AG10803 (cell line): Measurements from ENCODE around the gene ASPHD1.
"Not testable (repeated sequence)": the region's sequence is repeated elsewhere in the genome, so short reads cannot be mapped to it uniquely, and the experiment has no call there.

Source experiments
- DNase-seq: peaks from one replicate; pipeline ENCODE4 v3.0.0; 2010; ENCODE audit warnings: low read depth
- H3K4me3 ChIP-seq: 2 replicates; pipeline ENCODE4 v1.5.1; 2011; ENCODE audit warnings: mild to moderate bottlenecking, low read length, control low read depth
- TF ChIP-seq, protein P1 (sequence below): conservative IDR thresholded peaks from 2 replicates; pipeline ENCODE4 v1.5.1; 2011; ENCODE audit warnings: mild to moderate bottlenecking, low read length, control low read depth, inconsistent platforms

The ASPHD1 gene

DNA sequence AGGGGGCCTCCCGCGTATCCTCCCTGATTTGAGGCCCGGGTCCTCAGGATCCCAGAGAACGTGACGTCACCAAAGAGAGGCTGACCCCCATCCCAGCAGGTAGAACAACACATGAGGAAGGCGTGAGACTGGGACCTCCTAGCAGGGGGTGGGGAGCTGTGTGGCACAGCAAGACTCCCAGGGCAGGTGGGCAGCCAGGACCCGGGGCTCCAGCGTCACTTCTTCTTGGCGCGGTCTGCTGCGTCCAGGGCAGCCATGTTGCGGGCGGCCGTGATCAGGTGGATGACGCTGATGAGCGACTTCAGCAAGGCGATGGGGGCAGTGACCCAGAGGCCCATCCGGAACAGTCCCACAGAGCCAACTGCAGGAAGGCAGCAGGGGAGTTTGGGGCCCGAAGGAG lies 41.3 kb upstream of the ASPHD1 start:
- no peak overlapping the region for H3K4me3 ChIP-seq
- DNase-seq: no peak
- TF ChIP-seq, protein P1, sequence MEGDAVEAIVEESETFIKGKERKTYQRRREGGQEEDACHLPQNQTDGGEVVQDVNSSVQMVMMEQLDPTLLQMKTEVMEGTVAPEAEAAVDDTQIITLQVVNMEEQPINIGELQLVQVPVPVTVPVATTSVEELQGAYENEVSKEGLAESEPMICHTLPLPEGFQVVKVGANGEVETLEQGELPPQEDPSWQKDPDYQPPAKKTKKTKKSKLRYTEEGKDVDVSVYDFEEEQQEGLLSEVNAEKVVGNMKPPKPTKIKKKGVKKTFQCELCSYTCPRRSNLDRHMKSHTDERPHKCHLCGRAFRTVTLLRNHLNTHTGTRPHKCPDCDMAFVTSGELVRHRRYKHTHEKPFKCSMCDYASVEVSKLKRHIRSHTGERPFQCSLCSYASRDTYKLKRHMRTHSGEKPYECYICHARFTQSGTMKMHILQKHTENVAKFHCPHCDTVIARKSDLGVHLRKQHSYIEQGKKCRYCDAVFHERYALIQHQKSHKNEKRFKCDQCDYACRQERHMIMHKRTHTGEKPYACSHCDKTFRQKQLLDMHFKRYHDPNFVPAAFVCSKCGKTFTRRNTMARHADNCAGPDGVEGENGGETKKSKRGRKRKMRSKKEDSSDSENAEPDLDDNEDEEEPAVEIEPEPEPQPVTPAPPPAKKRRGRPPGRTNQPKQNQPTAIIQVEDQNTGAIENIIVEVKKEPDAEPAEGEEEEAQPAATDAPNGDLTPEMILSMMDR: no peak

DNA sequence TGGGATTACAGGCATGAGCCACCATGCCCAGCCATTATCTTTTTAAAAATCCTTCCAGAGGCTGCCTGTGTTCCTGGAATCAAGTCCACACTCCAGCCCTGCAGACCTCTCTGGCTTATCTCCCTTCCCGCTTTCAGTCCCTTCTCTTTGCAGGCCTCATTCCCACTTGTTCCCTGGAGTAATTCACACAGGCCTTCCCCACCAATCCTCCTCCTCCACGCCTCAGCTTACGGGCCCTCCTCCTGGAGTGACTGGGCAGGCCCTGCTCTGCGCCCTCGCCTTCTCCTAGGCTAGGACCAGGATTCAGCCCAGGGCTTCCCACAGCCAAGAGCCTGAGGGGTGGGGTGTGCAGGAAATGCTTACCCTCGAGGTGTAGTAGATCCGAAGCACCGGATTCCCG lies 40.1 kb upstream of the ASPHD1 start:
- TF ChIP-seq, protein P1: no peak
- H3K4me3 ChIP-seq: no peak overlapping the region
- no peak for DNase-seq

DNA sequence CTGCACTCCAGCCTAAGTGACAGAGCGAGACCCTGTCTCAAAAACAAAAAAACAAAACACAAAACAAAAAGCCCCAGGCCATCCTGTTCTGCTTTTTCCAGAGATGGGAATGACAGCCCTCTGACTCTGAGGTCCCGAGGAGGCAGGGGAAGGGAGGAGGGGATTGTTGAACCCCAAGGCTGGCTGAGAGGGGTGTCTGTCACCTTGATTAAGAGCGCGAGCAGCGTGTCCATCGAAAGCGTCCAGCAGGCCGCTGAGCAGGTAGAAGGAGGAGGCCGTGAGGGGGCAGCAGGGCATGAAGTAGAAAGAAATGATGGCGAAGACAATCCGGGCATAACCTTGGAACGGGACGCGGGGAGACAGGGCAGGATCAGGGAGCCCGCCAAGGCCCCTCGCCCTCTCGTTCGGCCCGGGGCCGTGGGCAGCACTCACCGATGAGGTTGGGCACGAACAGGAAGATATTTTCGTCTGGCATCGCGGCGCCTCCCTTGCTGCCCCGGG lies 37.9 kb upstream of the ASPHD1 start:
- H3K4me3 ChIP-seq: peak overlapping the region; percentile 86
- no peak for DNase-seq
- TF ChIP-seq, protein P1: peak; percentile 35

DNA sequence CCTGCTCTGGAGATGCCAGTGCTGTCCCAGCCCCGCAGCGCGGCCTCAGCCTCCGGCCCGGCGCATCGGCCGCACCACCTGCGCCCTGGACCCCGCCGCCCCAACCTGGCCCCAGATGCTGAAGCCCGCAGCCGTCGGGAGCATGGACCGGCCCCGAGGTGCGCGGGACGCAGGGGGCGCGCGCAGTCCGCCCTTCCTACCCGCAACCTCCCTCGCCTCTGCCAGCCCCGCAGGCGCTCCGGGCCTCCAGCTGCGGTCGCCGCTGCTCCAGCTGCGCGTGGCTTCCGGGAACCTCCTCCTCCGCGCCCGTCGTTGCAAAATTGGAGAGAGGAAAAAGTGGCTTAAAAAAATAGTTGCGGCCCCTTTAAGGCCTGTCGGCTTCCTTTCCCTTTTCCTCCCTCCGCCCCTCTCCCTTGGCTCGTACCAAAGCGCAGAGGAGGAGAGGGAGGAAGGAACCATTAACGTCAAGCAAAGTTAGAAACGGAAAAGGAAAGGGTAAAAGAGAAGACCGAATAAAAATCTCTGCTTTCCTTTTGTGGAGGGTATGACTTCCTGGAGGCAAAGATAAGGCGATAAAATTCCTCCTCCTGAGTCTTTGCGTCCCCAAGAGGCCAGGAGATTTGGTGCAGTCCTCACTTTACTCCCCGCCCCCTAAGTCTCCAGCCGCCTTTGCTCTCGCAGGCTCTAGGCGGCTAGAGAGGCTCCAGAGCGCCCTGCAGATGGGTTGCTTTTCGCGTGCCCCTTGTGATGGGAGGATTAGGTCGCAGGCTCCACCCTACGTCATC lies 37.2 kb upstream of the ASPHD1 start, which contains the start of gene CDIPT:
Gene CDIPT (minus strand): TSS at position 343 of the 785 bp plus-strand sequence. CDS start 369 bp downstream, outside the sequence.
- H3K4me3 ChIP-seq: peak within 1 kb of the TSS; percentile 86
- TF ChIP-seq, protein P1: peak; percentile 73
- DNase-seq: peak; percentile 97

DNA sequence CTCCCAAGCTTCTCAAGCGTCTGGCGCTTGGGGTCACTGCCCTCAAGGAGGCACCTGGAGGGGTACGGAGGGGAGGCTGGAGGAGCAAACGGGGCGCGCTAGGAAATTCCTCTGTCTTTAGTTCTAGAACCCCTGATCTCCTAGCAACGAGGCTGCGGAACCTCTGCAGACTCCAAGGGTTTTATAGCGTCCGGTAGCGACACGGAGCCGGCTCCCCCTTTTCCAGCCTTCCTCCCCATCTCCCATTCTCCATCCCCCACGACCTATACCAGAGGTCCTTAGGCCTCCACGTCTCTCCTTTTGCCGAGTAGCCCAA lies 36.7 kb upstream of the ASPHD1 start:
- peak overlapping the region; percentile 31 for H3K4me3 ChIP-seq
- TF ChIP-seq, protein P1: no peak
- DNase-seq: no peak

DNA sequence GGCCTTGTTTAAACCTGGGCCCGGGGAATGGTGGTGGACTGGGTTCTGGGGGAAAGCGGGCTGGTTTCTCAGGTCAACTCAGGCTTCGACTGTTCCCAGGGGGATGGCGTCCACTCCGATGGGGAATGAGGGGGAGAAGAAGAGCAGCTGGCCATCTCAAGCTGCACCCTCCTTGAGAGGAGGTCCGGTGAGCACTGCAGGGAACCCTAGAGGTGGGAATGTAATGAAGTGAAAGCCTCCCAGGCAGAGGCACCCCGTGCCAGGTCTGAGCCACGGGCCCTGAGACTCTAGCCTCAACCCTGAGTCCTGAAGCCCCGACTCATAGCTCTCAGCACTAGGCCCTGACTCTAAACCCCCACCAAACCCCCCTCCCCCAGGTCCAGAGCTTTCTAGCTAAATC lies 36.1 kb upstream of the ASPHD1 start:
- H3K4me3 ChIP-seq: no peak overlapping the region
- no peak for DNase-seq
- TF ChIP-seq, protein P1: no peak

DNA sequence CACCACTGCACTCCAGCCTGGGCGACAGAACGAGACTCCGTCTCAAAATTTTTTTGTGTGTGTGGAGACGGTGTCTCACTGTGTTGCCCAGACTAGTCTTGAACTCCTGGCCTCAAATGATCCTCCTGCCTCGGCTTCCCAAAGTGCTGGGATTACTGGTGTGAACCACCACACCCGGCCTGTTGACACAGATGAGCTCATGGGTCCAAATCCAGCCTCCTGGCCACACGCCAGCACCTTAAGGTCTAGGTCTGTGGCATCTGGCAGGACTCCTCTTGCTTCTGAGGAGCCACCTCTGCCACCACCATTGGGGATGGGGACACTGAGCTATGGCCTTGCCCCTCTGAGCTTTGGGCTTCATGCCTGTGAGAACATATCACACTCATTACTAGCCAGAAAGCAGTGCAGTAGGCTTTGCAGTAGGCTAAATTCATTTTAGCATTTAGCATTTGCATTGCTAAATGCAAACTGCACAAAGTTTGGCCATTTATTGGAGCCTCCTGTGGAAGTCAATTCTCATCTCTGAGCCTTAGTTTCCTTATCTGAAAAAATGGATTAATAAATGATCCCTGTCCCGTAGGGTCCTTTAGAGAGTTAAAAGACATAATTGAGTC lies 31.8 kb upstream of the ASPHD1 start:
- H3K4me3 ChIP-seq: no peak overlapping the region
- TF ChIP-seq, protein P1: no peak
- no peak for DNase-seq

DNA sequence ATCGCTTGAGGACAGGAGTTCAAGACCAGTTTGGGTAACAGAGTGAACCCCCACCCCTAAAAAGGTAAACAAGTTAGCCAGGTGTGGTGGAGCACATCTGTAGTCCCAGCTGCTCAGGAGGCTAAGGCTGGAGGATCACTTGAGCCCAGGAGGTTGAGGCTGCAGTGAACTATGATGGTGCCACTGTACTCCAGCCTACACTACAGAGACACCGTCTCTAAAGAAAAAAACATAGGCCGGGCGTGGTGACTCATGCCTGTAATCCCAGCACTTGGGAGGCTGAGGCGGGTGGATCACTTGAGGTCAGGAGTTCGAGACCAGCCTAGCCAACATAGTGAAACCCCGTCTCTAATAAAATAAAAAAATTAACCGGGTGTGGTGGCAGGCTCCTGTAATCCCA lies 31.2 kb upstream of the ASPHD1 start:
- DNase-seq: not testable (repeated sequence)

More for the DNA sequence above, 31.2 kb upstream of the ASPHD1 start:
- H3K4me3 ChIP-seq: not testable (repeated sequence)
